ENCODE data around the gene VAMP2.

GRCh38 chr17:8204761-8205555 lies 42.2 kb upstream of the VAMP2 start:
- TF ChIP-seq, protein P1, sequence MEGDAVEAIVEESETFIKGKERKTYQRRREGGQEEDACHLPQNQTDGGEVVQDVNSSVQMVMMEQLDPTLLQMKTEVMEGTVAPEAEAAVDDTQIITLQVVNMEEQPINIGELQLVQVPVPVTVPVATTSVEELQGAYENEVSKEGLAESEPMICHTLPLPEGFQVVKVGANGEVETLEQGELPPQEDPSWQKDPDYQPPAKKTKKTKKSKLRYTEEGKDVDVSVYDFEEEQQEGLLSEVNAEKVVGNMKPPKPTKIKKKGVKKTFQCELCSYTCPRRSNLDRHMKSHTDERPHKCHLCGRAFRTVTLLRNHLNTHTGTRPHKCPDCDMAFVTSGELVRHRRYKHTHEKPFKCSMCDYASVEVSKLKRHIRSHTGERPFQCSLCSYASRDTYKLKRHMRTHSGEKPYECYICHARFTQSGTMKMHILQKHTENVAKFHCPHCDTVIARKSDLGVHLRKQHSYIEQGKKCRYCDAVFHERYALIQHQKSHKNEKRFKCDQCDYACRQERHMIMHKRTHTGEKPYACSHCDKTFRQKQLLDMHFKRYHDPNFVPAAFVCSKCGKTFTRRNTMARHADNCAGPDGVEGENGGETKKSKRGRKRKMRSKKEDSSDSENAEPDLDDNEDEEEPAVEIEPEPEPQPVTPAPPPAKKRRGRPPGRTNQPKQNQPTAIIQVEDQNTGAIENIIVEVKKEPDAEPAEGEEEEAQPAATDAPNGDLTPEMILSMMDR (conservative IDR thresholded peaks at IDR 0.05; ENCODE audit: low read depth, low read length), result no peak
- TF ChIP-seq POLR2A (IDR thresholded peaks at IDR 0.05; ENCODE audit: low read depth, low read length) (no peak), MAZ (IDR thresholded peaks at IDR 0.05; ENCODE audit: borderline replicate concordance, low read depth, low read length) (no peak), CEBPB (IDR thresholded peaks at IDR 0.05; ENCODE audit: low read depth, low read length) (no peak), RAD21 (IDR thresholded peaks at IDR 0.05; ENCODE audit: low read length) (no peak), SMC3 (IDR thresholded peaks at IDR 0.05; ENCODE audit: low read depth, low read length) (no peak), RFX5 (IDR thresholded peaks at IDR 0.05; ENCODE audit: low read depth, low read length) (no peak), NFE2L2 (IDR thresholded peaks at IDR 0.05; ENCODE audit: low read depth, low read length) (no peak), CHD1 (IDR thresholded peaks at IDR 0.05; ENCODE audit: low read depth, low read length) (no peak), MAFK (IDR thresholded peaks at IDR 0.05; ENCODE audit: low read depth, low read length) (no peak), RCOR1 (IDR thresholded peaks at IDR 0.05; ENCODE audit: insufficient replicate concordance, low read length) (no peak)
- TF ChIP-seq, protein P2, sequence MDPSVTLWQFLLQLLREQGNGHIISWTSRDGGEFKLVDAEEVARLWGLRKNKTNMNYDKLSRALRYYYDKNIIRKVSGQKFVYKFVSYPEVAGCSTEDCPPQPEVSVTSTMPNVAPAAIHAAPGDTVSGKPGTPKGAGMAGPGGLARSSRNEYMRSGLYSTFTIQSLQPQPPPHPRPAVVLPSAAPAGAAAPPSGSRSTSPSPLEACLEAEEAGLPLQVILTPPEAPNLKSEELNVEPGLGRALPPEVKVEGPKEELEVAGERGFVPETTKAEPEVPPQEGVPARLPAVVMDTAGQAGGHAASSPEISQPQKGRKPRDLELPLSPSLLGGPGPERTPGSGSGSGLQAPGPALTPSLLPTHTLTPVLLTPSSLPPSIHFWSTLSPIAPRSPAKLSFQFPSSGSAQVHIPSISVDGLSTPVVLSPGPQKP (IDR thresholded peaks at IDR 0.05; ENCODE audit: borderline replicate concordance, low read depth, low read length), result no peak
- TF ChIP-seq, protein P3, sequence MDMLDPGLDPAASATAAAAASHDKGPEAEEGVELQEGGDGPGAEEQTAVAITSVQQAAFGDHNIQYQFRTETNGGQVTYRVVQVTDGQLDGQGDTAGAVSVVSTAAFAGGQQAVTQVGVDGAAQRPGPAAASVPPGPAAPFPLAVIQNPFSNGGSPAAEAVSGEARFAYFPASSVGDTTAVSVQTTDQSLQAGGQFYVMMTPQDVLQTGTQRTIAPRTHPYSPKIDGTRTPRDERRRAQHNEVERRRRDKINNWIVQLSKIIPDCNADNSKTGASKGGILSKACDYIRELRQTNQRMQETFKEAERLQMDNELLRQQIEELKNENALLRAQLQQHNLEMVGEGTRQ (IDR thresholded peaks at IDR 0.05; ENCODE audit: low read depth, low read length), result no peak
